Right ventricle myocardium superior (tissue), 1 donor: ENCODE data around the gene ZNF665. TPM values are rescaled to one million over a fixed set of nuclear protein-coding genes. Genes with fewer than 3 reads are reported as not detected.
A peak's percentile ranks its signal among the peaks of the same experiment; 100 is the strongest.
"Not testable (repeated sequence)": the region's sequence is repeated elsewhere in the genome, so short reads cannot be mapped to it uniquely, and the experiment has no call there.

ENCODE experiments used
- ATAC-seq: fragments of 200-7000 bp; cut with Tn5 transposase; one replicate; pipeline ENCODE4 v1.9.1; 2020; ENCODE audit warnings: mild to moderate bottlenecking; ENCODE audit not compliant: poor library complexity
- DNase-seq: peaks from one replicate; pipeline ENCODE4 v3.0.0-alpha.2; 2020
- intact Hi-C: fragments of 100-400 bp; cut with DNase I; formaldehyde crosslinking; loops from one replicate; pipeline ENCODE4 v1.11.2; 2022
- total RNA-seq: library from RNA; stranded (reverse); fragmentation: NEBNext Ultra II Directional; extraction: Animal tissue kit (Norgen Biotek cat#: 25700); gene quantifications from one replicate; pipeline ENCODE4 v1.2.1, GENCODE V29; 2021
- donor health status: DM: no; HTN: yes; CAD: no; lungs with severe emphysema.

The ZNF665 gene
- total RNA-seq, 1 donor from 2014 or later: 1.3 TPM

DNA sequence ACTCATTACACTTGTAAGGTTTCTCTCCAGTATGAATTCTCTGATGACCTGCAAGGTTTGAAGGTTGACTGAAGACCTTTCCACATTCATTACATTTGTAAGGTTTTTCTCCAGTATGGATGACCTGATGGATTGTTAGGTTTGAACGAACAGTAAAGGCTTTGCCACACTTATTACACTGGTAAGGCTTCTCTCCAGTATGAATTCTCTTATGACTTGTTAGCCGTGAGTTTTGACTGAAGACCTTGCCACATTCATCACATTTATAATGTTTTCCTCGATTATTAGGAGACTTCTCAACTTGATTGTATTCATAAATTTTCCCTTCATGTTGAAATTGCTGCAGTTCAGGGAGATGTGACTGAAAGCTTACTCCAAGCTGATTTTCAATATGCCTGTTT lies 27.5 kb downstream of the ZNF665 start:
- no peak for DNase-seq
- intact Hi-C loops: no loop called here
- no peak for ATAC-seq

GRCh38 chr19:53161123-53161522 lies 32.0 kb downstream of the ZNF665 start:
- DNase-seq (no peak), ATAC-seq (no peak)
- intact Hi-C loops: no loop called here

- intact Hi-C loops: no loop called here
- ATAC-seq (no peak), DNase-seq (no peak)
These were observed 32.8 kb downstream of the ZNF665 start for GRCh38 chr19:53160350-53160749.

GRCh38 chr19:53158119-53158656 lies 35.0 kb downstream of the ZNF665 start:
- DNase-seq: peak; percentile 47
- peak; percentile 51 for ATAC-seq
- intact Hi-C loops: no loop called here

DNA sequence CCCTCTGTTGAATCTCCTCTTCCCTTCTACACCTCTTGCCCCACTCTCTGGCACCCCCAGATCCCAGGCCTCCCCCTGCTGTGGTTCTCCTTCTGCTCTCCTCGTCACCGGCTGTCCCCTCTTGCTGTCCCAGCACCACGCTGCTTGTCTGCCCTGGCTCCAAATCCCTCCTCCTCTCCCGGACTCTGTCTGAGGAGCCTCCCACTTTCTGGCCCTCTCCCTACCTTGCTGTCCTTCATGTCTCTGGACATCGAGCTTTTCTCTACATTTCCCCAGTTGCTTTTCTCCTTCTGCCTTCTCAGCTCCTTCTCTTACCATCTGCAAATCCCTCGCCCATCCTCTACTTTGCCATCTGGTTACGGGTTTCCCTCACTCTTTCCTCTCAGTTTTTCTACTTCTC lies 35.5 kb downstream of the ZNF665 start:
- intact Hi-C loops: no loop called here
- no peak for ATAC-seq
- no peak for DNase-seq

- DNase-seq (no peak), ATAC-seq (no peak)
- intact Hi-C loops: no loop called here
These were observed 36.3 kb downstream of the ZNF665 start for GRCh38 chr19:53156850-53157249.

DNA sequence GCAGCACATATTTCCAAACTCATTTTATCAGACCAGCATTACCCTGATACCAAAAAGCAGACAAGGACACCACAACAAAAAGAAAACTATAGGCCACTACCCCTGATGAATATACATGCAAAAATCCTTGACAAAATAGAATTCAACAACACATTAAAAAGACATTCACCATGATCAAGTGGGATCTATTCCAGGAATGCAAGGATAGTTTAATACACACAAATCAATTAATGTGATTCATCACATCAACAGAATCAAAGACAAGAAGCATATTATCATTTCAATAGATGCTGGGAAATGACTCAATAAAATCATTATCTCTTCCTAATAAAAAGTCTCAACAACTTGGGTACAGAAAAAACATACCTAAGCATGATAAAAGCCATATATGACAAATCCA lies 45.5 kb downstream of the ZNF665 start:
- ATAC-seq (no peak), DNase-seq (no peak)
- intact Hi-C loops: no loop called here

DNA sequence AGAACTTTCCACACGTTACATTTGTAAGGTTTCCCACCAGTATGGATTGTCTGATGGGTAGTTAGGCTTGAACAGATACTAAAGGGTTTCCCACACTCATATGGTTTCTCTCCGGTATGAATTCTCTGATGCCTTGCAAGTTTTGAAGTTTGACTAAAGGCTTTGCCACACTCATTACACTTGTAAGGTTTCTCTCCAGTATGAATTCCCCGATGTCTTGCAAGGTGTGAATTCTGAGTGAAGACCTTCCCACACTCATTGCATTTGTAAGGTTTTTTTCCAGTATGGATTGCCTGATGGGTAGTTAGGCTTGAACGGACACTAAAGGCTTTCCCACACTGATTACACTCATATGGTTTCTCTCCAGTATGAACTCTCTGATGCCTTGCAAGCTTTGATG lies 52.8 kb downstream of the ZNF665 start:
- DNase-seq (no peak), ATAC-seq (no peak)
- intact Hi-C loops: no loop called here

GRCh38 chr19:53136432-53136831 lies 56.7 kb downstream of the ZNF665 start:
- DNase-seq (no peak), ATAC-seq (no peak)
- intact Hi-C loops: no loop called here

DNA sequence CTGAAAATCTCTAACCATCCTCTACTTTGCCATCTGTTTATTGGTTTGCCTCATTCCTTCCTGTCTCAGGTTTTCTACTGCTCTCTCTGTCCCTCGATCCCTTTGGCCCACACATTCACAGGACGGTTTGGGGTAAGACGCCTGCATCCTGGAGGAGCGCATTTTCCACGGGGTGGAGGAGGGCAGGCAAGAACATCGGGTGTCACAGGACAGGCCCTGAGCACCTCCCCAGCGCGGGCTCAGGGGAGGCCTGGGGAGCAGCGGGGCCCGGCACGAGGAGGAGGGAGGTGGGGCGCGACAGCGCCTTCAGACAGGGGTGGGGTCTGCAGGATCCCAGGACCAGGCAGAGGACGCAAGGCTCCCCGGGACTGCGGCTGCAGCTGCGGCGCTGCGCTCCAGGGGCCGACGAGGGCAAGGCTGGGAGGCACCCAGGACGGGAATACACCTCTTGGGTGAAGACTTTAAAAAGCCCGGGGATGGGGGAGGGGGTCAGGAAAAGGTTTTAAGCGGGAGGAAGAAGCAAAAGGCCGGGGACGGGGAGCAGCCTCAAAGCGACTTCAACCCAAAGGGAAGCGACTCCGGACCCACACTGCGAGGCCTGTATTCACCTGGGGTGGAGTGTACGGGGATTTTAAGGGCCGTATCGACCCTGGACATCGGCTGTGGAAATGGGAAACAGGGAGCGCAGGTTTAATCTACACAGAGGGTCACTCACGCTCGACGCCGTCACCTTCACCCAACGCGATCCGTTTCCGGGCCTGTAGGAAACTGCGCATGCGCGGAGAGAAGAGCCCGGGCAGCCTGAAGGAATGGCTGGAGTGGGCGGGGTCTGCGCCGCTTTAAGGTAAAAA lies 60.8 kb downstream of the ZNF665 start, which contains the start of gene ZNF415:
Gene ZNF415, minus strand, starts transcription at position 770 of the 851 bp plus-strand sequence. CDS start 10,234 bp downstream, outside the sequence.
- DNase-seq: peak; percentile 86
- ATAC-seq: peak; percentile 96
- intact Hi-C loops: no loop called here

DNA sequence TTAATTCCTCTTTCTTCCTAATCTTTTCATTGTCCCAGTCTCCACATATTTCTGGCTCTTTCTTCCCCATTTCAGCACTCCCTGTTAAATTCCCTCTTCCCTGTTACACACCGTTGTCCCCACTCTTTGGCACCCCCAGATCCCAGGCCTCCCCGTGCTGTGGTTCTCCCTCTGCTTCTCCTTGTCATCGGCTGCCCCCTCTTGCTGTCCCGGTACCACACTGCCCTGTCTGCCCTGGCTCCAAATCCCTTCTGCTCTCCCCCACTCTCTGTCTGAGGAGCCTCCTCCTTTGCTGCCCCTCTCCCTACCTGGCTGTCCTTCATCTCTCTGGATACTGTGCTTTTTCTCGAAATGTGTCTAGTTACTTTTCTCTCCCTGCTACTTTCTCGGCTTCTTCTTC lies 61.4 kb downstream of the ZNF665 start:
- ATAC-seq (peak; percentile 21), DNase-seq (no peak)
- intact Hi-C loops: no loop called here

DNA sequence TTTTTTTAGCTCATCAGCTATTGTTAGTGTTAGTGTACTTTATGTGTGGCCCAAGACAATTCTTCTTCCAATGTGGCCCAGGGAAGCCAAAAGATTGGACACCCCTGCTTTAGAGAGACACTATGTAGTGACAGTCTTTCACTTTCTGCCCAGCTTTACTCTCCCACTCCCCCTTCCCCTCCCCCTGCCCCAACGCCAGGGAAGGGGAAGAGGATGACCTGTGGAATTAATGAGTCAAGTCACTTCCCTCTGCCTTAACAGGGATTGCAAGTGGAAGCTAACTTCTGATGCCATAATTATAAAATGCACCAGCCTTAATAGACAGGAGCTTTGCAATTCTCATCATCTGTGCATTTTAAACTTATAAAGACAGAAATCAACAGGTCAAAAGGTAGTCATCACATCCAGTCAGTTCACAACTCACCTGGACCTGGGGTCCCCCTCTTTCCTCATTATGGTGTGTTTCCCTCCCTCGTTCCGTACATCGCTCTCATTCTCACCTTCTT lies 62.0 kb downstream of the ZNF665 start:
- DNase-seq (no peak), ATAC-seq (no peak)
- intact Hi-C loops: no loop called here

DNA sequence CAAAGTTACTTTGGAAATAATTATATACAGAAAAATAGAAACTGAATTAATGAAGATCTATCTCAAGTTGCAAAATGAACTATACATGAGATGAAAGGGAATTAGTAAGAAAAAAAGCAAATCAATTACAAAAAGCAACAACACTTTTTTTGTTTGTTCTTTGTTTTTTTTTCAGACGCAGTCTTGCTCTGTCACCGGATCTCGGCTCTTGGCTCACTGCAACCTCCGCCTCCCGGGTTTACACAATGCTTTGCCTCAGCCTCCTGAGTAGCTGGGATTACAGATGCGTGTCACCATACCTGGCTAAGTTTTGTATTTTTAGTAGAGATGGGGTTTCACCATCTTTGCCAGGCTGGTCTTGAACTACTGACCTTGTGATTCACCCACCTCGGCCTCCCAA lies 62.7 kb downstream of the ZNF665 start:
- intact Hi-C loops: no loop called here
- no peak for ATAC-seq
- DNase-seq: no peak

GRCh38 chr19:53126733-53127526 lies 66.2 kb downstream of the ZNF665 start:
- peak; percentile 76 for ATAC-seq
- intact Hi-C loops: not testable (repeated sequence)

GRCh38 chr19:53123400-53123799 lies 69.8 kb downstream of the ZNF665 start:
- intact Hi-C loops: no loop called here
- ATAC-seq (no peak), DNase-seq (no peak)

More at GRCh38 chr19:53126733-53127526, 66.2 kb downstream of the ZNF665 start:
- DNase-seq: not testable (repeated sequence)

Other genes with a start within 250 kb of the ZNF665 start
- gene ZNF816, start 230.5 kb downstream of the ZNF665 start, total RNA-seq: 4.7 TPM
- gene ERVV-1, start 179.4 kb downstream of the ZNF665 start, total RNA-seq: not detected
- gene ERVV-2, start 148.6 kb downstream of the ZNF665 start, total RNA-seq: not detected
- 15.7 TPM for gene ZNF160, start 89.9 kb downstream of the ZNF665 start, total RNA-seq
- 17.8 TPM for gene ZNF415, start 60.4 kb downstream of the ZNF665 start, total RNA-seq
- 5.8 TPM for gene ZNF347, start 34.3 kb downstream of the ZNF665 start, total RNA-seq
- 21.1 TPM for gene ZNF677, start 61.5 kb upstream of the ZNF665 start, total RNA-seq
- not detected for gene VN1R2, start 64.9 kb upstream of the ZNF665 start, total RNA-seq
- not detected for gene VN1R4, start 74.4 kb upstream of the ZNF665 start, total RNA-seq
- 3.3 TPM for gene ZNF845, start 140.4 kb upstream of the ZNF665 start, total RNA-seq
- gene ZNF525, start 172.3 kb upstream of the ZNF665 start, total RNA-seq: 4.7 TPM
- 3.4 TPM for gene ZNF765, start 201.8 kb upstream of the ZNF665 start, total RNA-seq
- gene ZNF761, start 238.6 kb upstream of the ZNF665 start, total RNA-seq: 2.9 TPM